ENCODE measurements around the gene PHACTR3. TPM values are rescaled to one million over a fixed set of nuclear protein-coding genes. Genes with fewer than 3 reads are reported as not detected.

The PHACTR3 gene
- total RNA-seq, 2 donors from 2014 or later: 0.86 to 24.2 TPM

DNA sequence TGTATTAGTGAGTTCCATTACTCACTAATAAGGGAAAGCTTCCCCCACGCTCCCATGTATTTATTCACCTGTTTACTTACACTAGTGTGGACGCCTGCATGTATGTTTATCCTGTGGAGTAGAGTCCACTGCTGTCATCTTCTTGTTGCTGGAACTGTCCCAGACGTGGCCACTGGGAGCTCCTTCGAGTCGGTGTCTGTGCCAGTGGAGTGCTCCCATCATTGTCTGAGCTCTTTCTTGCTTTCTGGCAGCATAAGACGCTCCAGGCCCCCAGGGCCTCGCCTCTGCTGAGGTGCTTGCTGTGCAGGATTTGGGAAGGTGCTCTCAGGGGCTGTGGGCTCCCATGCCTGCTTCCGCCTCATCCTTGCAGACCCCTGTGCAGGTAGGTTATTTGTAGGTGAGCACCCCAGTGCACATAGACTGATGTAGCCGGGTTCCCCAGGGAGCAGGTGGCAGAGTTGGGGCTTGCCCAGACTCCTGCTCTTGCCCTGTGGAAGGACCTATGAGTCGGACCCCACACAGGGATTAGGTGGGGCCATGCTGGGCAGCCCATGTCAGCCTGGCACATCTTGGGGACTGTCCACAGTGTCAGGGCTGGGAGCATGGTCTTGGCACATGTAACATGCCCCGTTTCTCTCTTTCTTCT lies 16.6 kb downstream of the PHACTR3 start:
- DNase-seq (ENCODE audit: low spot score): no peak
- H3K9me3 ChIP-seq: no peaks in the 10 kb centered on the region

GRCh38 chr20:59622496-59622895 lies 18.2 kb downstream of the PHACTR3 start:
- Histone ChIP-seq H3K27me3 (no peaks in the 10 kb centered on the region), H3K27ac (no peak overlapping the region), H3K36me3 (no peaks in the 10 kb centered on the region), H3K4me3 (no peak overlapping the region), H3K4me1 (no peaks in the 10 kb centered on the region), H3K9me3 (no peaks in the 10 kb centered on the region)
- no peak for DNase-seq (ENCODE audit: low spot score)
- TF ChIP-seq, protein P1, sequence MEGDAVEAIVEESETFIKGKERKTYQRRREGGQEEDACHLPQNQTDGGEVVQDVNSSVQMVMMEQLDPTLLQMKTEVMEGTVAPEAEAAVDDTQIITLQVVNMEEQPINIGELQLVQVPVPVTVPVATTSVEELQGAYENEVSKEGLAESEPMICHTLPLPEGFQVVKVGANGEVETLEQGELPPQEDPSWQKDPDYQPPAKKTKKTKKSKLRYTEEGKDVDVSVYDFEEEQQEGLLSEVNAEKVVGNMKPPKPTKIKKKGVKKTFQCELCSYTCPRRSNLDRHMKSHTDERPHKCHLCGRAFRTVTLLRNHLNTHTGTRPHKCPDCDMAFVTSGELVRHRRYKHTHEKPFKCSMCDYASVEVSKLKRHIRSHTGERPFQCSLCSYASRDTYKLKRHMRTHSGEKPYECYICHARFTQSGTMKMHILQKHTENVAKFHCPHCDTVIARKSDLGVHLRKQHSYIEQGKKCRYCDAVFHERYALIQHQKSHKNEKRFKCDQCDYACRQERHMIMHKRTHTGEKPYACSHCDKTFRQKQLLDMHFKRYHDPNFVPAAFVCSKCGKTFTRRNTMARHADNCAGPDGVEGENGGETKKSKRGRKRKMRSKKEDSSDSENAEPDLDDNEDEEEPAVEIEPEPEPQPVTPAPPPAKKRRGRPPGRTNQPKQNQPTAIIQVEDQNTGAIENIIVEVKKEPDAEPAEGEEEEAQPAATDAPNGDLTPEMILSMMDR (IDR thresholded peaks at IDR 0.05): no peak

More for the DNA sequence above, 16.6 kb downstream of the PHACTR3 start:
- H3K27me3 ChIP-seq: no peaks in the 10 kb centered on the region
- H3K36me3 ChIP-seq: no peaks in the 10 kb centered on the region
- no peak overlapping the region for H3K27ac ChIP-seq
- no peak overlapping the region for H3K4me3 ChIP-seq
- TF ChIP-seq, protein P1 (IDR thresholded peaks at IDR 0.05): no peak
- H3K4me1 ChIP-seq: no peaks in the 10 kb centered on the region

- H3K4me1 ChIP-seq: no peaks in the 10 kb centered on the region
- no peaks in the 10 kb centered on the region for H3K9me3 ChIP-seq
- no peak for DNase-seq (ENCODE audit: low spot score)
- H3K4me3 ChIP-seq: no peak overlapping the region
- H3K27me3 ChIP-seq: no peaks in the 10 kb centered on the region
- no peaks in the 10 kb centered on the region for H3K36me3 ChIP-seq
- no peak overlapping the region for H3K27ac ChIP-seq
- TF ChIP-seq, protein P1 (IDR thresholded peaks at IDR 0.05): no peak
Observed at GRCh38 chr20:59623133-59623532, 18.8 kb downstream of the PHACTR3 start.

DNA sequence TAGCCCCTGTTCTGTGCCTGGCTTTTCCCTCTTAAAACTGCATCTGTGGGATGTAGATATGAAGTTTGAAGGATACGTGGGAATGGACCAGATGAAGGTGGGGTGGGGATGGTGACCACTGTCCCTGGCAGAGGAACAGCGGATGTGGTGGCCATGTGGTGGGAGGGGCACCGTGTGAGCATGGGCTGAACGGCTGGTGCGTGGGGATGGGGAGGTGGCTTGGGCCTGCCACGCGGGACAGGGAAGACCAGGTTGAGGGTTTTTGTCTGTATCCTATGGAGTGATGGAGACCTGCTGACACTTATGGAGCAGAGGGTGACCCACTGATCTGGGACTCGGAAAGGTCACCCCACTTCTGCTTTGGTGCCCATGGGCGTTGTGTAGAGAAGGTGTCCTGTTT lies 19.2 kb downstream of the PHACTR3 start:
- Histone ChIP-seq H3K27ac (no peak overlapping the region), H3K4me3 (no peak overlapping the region), H3K27me3 (no peaks in the 10 kb centered on the region), H3K9me3 (no peaks in the 10 kb centered on the region), H3K4me1 (no peaks in the 10 kb centered on the region), H3K36me3 (no peaks in the 10 kb centered on the region)
- no peak for DNase-seq (ENCODE audit: low spot score)
- TF ChIP-seq, protein P1 (IDR thresholded peaks at IDR 0.05): no peak

DNA sequence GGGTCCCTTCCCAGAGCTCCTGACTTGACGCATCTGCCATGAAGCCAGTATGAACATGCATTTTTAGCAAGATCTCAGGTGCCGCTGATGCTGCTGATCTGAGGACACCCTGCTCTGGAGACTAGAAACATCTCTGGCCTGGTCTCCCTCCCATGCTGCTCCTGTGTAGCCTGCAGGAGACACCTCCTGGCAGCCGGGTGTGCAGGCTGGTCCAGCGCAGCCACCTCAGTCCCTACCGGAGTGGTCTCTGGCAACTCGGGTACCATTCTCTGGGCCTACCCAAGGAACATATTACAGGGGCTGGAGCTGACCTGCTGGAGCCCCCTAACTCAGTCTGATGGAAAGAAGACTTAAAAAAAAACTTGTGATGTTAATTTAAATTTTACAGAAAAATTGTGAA lies 20.1 kb downstream of the PHACTR3 start:
- Histone ChIP-seq H3K36me3 (no peaks in the 10 kb centered on the region), H3K27me3 (no peaks in the 10 kb centered on the region), H3K4me1 (no peaks in the 10 kb centered on the region), H3K4me3 (no peak overlapping the region), H3K27ac (no peak overlapping the region), H3K9me3 (no peaks in the 10 kb centered on the region)
- TF ChIP-seq, protein P1 (IDR thresholded peaks at IDR 0.05): no peak
- no peak for DNase-seq (ENCODE audit: low spot score)

Data from right atrium auricular region (tissue), 2 donors.